WERI-Rb-1 (cell line): ENCODE data around the gene LENG8.
A peak's percentile ranks its signal among the peaks of the same experiment; 100 is the strongest.

Source experiments
- DNase-seq: peaks from one replicate; pipeline ENCODE4 v3.0.0-alpha.2; 2020
- H3K27ac ChIP-seq: fragments of 250-450 bp; sonication (Bioruptor Pico); 2 replicates; pipeline ENCODE4 v1.5.1; 2020; ENCODE audit warnings: mild to moderate bottlenecking, moderate library complexity
- H3K27me3 ChIP-seq: fragments of 250-450 bp; sonication (Bioruptor Pico); 2 replicates; pipeline ENCODE4 v1.5.1; 2021; ENCODE audit warnings: mild to moderate bottlenecking, low read depth, moderate library complexity; ENCODE audit not compliant: insufficient read depth, severe bottlenecking
- H3K36me3 ChIP-seq: fragments of 250-450 bp; sonication (Bioruptor Pico); 2 replicates; pipeline ENCODE4 v1.5.1; 2020; ENCODE audit warnings: mild to moderate bottlenecking, moderate library complexity
- H3K4me3 ChIP-seq: 2 replicates; pipeline ENCODE4 v1.5.1; 2011; ENCODE audit warnings: low read depth, mild to moderate bottlenecking, control low read depth, low read length
- H3K9me3 ChIP-seq: fragments of 250-450 bp; sonication (Bioruptor Pico); 2 replicates; pipeline ENCODE4 v1.5.1; 2021; ENCODE audit warnings: mild to moderate bottlenecking, moderate library complexity; ENCODE audit not compliant: severe bottlenecking
- CTCF ChIP-seq: IDR thresholded peaks from 2 replicates; pipeline ENCODE4 v1.5.1; 2011; ENCODE audit warnings: low read depth, mild to moderate bottlenecking, control low read depth, inconsistent platforms, low read length

Gene LENG8

GRCh38 chr19:54429545-54430227 is 19.3 kb upstream of the LENG8 start:
- no peak for DNase-seq
- Histone ChIP-seq H3K36me3 (no peaks in the 10 kb centered on the region), H3K27ac (no peak overlapping the region), H3K9me3 (no peaks in the 10 kb centered on the region), H3K4me3 (no peak overlapping the region), H3K27me3 (no peaks in the 10 kb centered on the region)
- no peak for TF ChIP-seq CTCF

GRCh38 chr19:54430306-54431254 is 18.4 kb upstream of the LENG8 start:
- peak; percentile 67 for DNase-seq
- H3K9me3 ChIP-seq = no peaks in the 10 kb centered on the region
- H3K27ac ChIP-seq = no peak overlapping the region
- TF ChIP-seq CTCF = peak; percentile 42; the same call in 1 of the 2 replicates
- no peaks in the 10 kb centered on the region for H3K27me3 ChIP-seq
- H3K36me3 ChIP-seq = no peaks in the 10 kb centered on the region
- H3K4me3 ChIP-seq = no peak overlapping the region

- Histone ChIP-seq H3K27me3 (no peaks in the 10 kb centered on the region), H3K36me3 (no peaks in the 10 kb centered on the region), H3K9me3 (no peaks in the 10 kb centered on the region), H3K27ac (no peak overlapping the region), H3K4me3 (no peak overlapping the region)
- DNase-seq = no peak
- no peak for TF ChIP-seq CTCF
These were observed 17.7 kb upstream of the LENG8 start for GRCh38 chr19:54431255-54431838.

GRCh38 chr19:54432144-54432738 is 16.8 kb upstream of the LENG8 start:
- Histone ChIP-seq H3K36me3 (no peaks in the 10 kb centered on the region), H3K27ac (no peak overlapping the region), H3K27me3 (no peaks in the 10 kb centered on the region), H3K9me3 (no peaks in the 10 kb centered on the region), H3K4me3 (no peak overlapping the region)
- TF ChIP-seq CTCF = no peak
- no peak for DNase-seq

- no peaks in the 10 kb centered on the region for H3K9me3 ChIP-seq
- no peak for DNase-seq
- no peak overlapping the region for H3K27ac ChIP-seq
- H3K4me3 ChIP-seq = no peak overlapping the region
- no peaks in the 10 kb centered on the region for H3K27me3 ChIP-seq
- H3K36me3 ChIP-seq = no peaks in the 10 kb centered on the region
- no peak for TF ChIP-seq CTCF
These were observed 15.3 kb upstream of the LENG8 start for GRCh38 chr19:54433697-54434096.
